Lung (tissue), 12 donors: ENCODE results near the gene FDPS. TPM values are rescaled to one million over a fixed set of nuclear protein-coding genes. Genes with fewer than 3 reads are reported as not detected.

ENCODE experiments used
- ATAC-seq: fragments of 200-7000 bp; cut with Tn5 transposase; one replicate; pipeline ENCODE4 v1.9.1; 2020; ENCODE audit warnings: moderate number of reproducible peaks; ENCODE audit not compliant: insufficient read depth, low FRiP score
- DNase-seq, 3 donors: peaks; one replicate each; pipeline ENCODE4 v3.0.0-alpha.2; 2013 to 2017
- H3K27ac ChIP-seq, 2 donors: one replicate each; pipeline ENCODE4 v1.5.1; 2013; ENCODE audit warnings: mild to moderate bottlenecking in 2 of 2, moderate library complexity in 2 of 2, control low read depth in 1 of 2, inconsistent platforms in 1 of 2, low read depth in 1 of 2, low read length in 1 of 2
- H3K27me3 ChIP-seq, 3 donors: one replicate each; pipeline ENCODE4 v1.5.1; 2013; ENCODE audit warnings: low read length in 2 of 3; ENCODE audit not compliant: control insufficient read depth in 3 of 3, insufficient read depth in 3 of 3
- H3K36me3 ChIP-seq, 4 donors: one replicate each; pipeline ENCODE4 v1.5.1; 2013; ENCODE audit warnings: low read length in 4 of 4, mild to moderate bottlenecking in 1 of 4, moderate library complexity in 1 of 4; ENCODE audit not compliant: control insufficient read depth in 4 of 4, insufficient read depth in 4 of 4
- H3K4me1 ChIP-seq, 5 donors: one replicate each; pipeline ENCODE4 v1.5.1; 2013; ENCODE audit warnings: low read length in 5 of 5, mild to moderate bottlenecking in 2 of 5, moderate library complexity in 1 of 5; ENCODE audit not compliant: control insufficient read depth in 5 of 5, insufficient read depth in 5 of 5
- H3K4me3 ChIP-seq: one replicate; pipeline ENCODE4 v1.5.1; 2013; ENCODE audit warnings: mild to moderate bottlenecking, control low read depth, moderate library complexity
- H3K9ac ChIP-seq, 2 donors: one replicate each; pipeline ENCODE4 v1.5.1; 2013; ENCODE audit warnings: low read length in 2 of 2, control low read depth in 1 of 2; ENCODE audit not compliant: insufficient read depth in 1 of 2
- H3K9me3 ChIP-seq, 4 donors: one replicate each; pipeline ENCODE4 v1.5.1; 2013; ENCODE audit warnings: low read length in 3 of 4, mild to moderate bottlenecking in 1 of 4, moderate library complexity in 1 of 4; ENCODE audit not compliant: control insufficient read depth in 4 of 4, insufficient read depth in 3 of 4
- WGBS, 2 donors: extraction: QIAGEN DNeasy Blood & Tissue Kit; methylation state at CpG; one replicate each; pipeline ENCODE4 v1.1.7; 2013; 5-methylcytosine and 5-hydroxymethylcytosine counted together
- polyA plus RNA-seq, 2 donors: library from polyadenylated mRNA; stranded (reverse); fragments of 200-250 nt; gene quantifications; one replicate each; pipeline ENCODE4 v1.2.1, GENCODE V29; 2013
- total RNA-seq, 2 donors: library from RNA; depleted of rRNA in 1 of 2; stranded (reverse); fragments of >200 nt in 1 of 2; gene quantifications; one replicate each; pipeline ENCODE4 v1.2.1, GENCODE V29; 2014 to 2021
- TF ChIP-seq, protein P1 (sequence below): IDR thresholded peaks from 2 replicates; pipeline ENCODE4 v1.5.1; 2012; ENCODE audit warnings: mild to moderate bottlenecking; ENCODE audit errors: control extremely low read depth, extremely low read depth
- donor health status: control.
- donor health status: control.
- donor health status: Bipolar disorder and iron deficiency.
- donor health status: healthy.
- donor health status: DM: yes; HTN: yes; CAD: no.

FDPS gene
- total and polyA plus RNA-seq, 4 donors, result 193 to 385 (median 308) TPM

DNA sequence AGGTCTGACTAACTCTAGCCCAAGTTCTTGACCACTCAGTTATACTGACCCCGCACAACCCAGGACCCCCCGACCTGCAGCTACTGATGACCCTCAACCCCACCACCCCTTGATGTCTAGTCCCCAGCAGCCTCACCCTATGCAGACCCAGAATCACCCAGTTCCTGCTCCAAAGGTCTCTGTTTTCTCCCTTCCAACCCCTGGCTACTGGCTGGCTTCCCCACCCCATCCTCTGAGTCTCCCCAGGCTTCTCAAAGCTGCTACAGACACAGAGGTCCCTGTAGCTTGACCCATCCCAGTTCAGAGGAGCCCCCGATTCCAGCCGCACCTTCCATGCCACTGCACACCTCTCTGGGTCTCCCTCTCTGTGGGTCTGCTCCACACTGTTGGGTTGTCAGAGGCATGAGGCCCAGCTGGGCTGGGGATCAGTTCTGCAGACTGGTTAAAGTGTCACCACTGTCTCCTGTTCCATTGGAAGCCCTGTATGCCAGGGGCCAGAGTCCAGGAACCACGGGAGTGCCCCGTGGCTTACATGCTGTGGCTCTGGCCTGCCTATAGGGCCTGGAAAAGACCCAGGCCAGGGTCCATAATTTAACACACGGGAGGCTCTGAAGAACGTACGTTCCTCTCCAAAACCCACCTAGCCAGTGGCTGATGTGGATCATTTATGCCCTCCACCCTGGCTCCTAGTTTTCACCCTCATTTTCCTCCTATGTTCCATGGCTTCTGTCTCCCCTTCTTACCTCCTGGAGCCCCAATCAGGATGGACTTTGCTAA lies 7.9 kb upstream of the FDPS start:
- Histone ChIP-seq H3K4me1 (peaks cover 0 to under 1% (median 0%) of the 10 kb centered on the region in 5 donors), H3K4me3 (no peak overlapping the region), H3K9ac (no peak overlapping the region), H3K36me3 (no peaks in the 10 kb centered on the region), H3K27me3 (peaks cover 0 to 21% (median 18%) of the 10 kb centered on the region in 3 donors), H3K9me3 (no peaks in the 10 kb centered on the region), H3K27ac (no peak overlapping the region)
- no peak for ATAC-seq
- 86 to 90% methylated on average over 9 of the region's 9 CpGs for WGBS, 2 donors
- TF ChIP-seq, protein P1, sequence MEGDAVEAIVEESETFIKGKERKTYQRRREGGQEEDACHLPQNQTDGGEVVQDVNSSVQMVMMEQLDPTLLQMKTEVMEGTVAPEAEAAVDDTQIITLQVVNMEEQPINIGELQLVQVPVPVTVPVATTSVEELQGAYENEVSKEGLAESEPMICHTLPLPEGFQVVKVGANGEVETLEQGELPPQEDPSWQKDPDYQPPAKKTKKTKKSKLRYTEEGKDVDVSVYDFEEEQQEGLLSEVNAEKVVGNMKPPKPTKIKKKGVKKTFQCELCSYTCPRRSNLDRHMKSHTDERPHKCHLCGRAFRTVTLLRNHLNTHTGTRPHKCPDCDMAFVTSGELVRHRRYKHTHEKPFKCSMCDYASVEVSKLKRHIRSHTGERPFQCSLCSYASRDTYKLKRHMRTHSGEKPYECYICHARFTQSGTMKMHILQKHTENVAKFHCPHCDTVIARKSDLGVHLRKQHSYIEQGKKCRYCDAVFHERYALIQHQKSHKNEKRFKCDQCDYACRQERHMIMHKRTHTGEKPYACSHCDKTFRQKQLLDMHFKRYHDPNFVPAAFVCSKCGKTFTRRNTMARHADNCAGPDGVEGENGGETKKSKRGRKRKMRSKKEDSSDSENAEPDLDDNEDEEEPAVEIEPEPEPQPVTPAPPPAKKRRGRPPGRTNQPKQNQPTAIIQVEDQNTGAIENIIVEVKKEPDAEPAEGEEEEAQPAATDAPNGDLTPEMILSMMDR, result no peak
- DNase-seq, result no peak

DNA sequence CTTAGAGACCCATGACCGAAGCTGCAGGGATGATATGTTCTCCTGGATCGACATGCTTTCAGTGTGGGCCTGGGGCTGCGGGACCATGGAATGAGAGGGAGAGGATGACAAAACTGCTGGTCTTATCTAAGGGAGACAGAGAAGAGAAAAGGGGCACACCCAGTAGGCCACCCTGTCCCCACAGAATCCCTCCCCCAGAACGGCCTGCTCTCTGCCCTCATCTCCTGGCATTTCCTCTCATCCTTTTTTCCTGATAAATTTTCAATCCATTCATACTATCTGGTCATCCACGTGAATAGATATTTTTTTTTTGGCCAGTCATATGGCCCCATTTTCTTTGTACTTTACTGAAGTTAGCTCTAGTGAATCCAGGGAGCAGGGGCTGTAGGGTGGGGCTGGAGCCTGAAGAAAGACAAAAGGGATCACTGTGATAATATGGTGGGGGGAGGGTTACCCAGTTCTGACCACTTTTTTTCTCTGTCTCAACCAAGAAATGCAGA lies 7.3 kb upstream of the FDPS start, which contains the start of gene PKLR:
TSS of gene PKLR (minus strand) at position 97 of the 500 bp plus-strand sequence. CDS start at position 54, 43 bp downstream.
- WGBS, 2 donors, result 90 to 93% methylated on average over 5 of the region's 5 CpGs
- DNase-seq (no peak), ATAC-seq (no peak)
- peaks cover 0 to 2% (median 0%) of the 10 kb centered on the region in 5 donors for H3K4me1 ChIP-seq
- TF ChIP-seq, protein P1, result no peak
- H3K36me3 ChIP-seq, result no peaks in the 10 kb centered on the region
- H3K27ac ChIP-seq, result no peak within 1 kb of the TSS
- no peak within 1 kb of the TSS for H3K9ac ChIP-seq
- peaks cover 0 to 15% (median 13%) of the 10 kb centered on the region in 3 donors for H3K27me3 ChIP-seq
- no peaks in the 10 kb centered on the region for H3K9me3 ChIP-seq
- H3K4me3 ChIP-seq, result no peak within 1 kb of the TSS

DNA sequence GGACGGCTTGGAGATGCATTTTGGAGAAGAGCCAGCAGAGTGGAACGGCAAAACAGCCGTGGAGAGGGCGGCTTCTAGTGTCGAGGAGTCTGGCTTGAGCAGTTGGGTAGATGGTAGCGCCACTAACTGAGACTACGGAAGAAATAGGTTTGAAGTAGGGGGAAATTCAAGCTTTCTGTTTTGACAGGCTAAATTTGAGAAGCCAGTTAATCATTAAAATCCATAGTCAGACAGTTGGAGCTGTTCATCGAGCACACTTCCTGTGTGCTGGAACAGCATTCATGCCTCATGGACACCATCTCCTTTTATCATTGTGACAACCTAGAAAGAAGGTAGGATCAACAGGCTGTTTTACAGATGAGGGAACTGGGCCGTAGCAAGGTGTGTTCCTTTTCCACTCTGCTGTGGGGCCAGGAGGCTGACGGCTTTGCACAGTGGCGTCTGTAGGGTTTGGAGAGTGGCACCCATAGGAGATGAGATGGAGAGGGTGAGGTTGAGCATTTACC lies 4.1 kb upstream of the FDPS start:
- peaks cover 0 to 7% (median 0%) of the 10 kb centered on the region in 5 donors for H3K4me1 ChIP-seq
- H3K9ac ChIP-seq, result no peak overlapping the region
- no peaks in the 10 kb centered on the region for H3K36me3 ChIP-seq
- H3K9me3 ChIP-seq, result no peaks in the 10 kb centered on the region
- H3K4me3 ChIP-seq, result no peak overlapping the region
- DNase-seq (no peak), ATAC-seq (no peak)
- TF ChIP-seq, protein P1, result no peak
- H3K27me3 ChIP-seq, result no peaks in the 10 kb centered on the region
- WGBS, 2 donors, result 69 to 84% methylated on average over 11 of the region's 11 CpGs
- no peak overlapping the region for H3K27ac ChIP-seq
